ENCODE results near the gene SYT14.

DNA sequence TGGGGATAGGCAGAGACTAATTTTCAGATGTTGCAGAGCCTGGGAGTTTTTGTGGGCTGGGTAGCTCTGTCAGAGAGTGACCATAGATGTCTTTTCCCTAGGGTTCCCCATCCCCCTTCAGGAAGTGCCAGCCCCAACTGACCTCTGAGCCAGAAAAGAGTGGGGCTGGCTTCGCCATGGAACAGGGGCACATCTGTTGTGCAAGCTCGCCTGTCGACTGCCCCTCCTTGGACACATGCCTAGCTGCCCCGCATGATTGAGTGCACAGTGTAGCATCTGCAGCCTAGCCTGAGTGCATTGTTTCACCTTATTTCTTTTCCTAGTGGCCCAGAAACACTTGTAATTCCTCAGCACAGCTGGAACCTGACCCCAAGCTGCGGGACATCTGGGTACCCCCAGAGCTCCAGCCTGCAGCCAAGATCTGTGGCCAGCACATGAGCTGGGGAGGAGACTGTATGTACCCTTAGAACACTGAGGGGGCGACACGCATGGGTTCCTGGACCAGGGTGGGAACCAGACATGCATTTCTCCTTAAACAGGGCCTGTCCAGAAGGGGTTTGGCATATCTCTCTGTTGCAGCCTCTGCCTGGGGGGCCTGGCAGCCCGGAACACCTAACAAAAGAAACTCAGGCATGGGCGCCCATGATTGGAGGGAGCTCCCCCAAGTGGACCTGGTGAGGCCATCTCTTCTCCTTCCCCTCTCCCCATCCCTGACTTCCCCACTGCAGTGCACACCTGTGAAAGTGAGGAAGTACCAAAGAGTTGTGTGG is 55.2 kb downstream of the SYT14 start:
- TF ChIP-seq EZH2 (IDR thresholded peaks at IDR 0.05; ENCODE audit: low read length) (no peak), CTCF (optimal IDR thresholded peaks at IDR 0.05 in 1 of 3, IDR thresholded peaks at IDR 0.05 in 1 of 3, conservative IDR thresholded peaks at IDR 0.05 in 1 of 3; ENCODE audit: extremely low read depth in 1 of 3, insufficient read depth in 2 of 3, low read length in 3 of 3) (no peak)
